ENCODE data around the gene FFAR2. TPM values are rescaled to one million over a fixed set of nuclear protein-coding genes. Genes with fewer than 3 reads are reported as not detected.

Gene FFAR2
- total and polyA plus RNA-seq, 4 donors, result 0.25 to 0.84 (median 0.47) TPM

DNA sequence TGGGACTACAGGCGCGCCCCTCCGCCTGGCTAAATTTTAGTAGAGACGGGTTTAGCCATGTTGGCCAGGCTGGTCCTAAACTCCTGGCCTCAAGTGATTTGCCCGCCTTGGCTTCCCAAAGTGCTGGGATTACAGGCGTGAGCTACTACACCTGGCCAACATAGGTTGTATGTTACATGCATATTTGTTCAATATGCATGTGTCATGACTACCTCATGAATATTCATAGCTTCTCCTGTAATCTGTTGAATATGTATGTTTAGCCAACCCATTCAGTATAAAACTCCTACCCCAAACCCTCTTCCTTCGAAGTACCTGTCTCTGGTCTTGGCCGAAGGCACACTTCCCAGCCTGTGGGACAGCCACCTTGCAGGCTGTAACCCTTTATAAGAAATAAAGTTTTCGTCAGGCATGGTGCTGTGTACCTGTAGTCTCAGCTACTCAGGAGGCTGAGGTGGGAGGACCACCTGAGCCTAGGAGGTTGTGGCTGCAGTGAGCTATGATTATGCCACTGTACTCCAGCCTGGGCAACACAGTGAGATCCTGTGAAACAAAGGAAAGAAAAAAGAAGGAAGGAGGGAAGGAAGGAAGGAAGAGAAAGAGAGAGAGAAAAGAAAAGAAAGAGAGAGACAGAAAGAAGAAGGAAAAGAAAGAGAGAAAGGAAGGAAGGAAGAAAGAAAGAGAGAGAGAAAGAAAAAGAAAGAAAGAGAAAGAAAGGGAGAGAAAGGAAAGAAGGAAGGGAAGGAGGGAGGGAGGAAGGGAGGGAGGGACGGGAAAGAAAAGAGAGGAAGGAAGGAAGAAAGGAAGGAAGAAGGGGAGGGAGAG lies 47.9 kb upstream of the FFAR2 start:
- no peak for DNase-seq (ENCODE audit: low spot score)
- no peaks in the 10 kb centered on the region for H3K36me3 ChIP-seq (ENCODE audit: control insufficient read depth in 4 of 4, insufficient read depth in 3 of 4, low read depth in 1 of 4, low read length in 3 of 4)
- WGBS, result 83% methylated on average over 10 of the region's 10 CpGs
- H3K9me3 ChIP-seq (ENCODE audit: control insufficient read depth in 4 of 4, low read length in 3 of 4), result no peaks in the 10 kb centered on the region
- H3K9ac ChIP-seq (ENCODE audit: low read depth in 1 of 2, low read length in 2 of 2), result no peak overlapping the region
- TF ChIP-seq, protein P1, sequence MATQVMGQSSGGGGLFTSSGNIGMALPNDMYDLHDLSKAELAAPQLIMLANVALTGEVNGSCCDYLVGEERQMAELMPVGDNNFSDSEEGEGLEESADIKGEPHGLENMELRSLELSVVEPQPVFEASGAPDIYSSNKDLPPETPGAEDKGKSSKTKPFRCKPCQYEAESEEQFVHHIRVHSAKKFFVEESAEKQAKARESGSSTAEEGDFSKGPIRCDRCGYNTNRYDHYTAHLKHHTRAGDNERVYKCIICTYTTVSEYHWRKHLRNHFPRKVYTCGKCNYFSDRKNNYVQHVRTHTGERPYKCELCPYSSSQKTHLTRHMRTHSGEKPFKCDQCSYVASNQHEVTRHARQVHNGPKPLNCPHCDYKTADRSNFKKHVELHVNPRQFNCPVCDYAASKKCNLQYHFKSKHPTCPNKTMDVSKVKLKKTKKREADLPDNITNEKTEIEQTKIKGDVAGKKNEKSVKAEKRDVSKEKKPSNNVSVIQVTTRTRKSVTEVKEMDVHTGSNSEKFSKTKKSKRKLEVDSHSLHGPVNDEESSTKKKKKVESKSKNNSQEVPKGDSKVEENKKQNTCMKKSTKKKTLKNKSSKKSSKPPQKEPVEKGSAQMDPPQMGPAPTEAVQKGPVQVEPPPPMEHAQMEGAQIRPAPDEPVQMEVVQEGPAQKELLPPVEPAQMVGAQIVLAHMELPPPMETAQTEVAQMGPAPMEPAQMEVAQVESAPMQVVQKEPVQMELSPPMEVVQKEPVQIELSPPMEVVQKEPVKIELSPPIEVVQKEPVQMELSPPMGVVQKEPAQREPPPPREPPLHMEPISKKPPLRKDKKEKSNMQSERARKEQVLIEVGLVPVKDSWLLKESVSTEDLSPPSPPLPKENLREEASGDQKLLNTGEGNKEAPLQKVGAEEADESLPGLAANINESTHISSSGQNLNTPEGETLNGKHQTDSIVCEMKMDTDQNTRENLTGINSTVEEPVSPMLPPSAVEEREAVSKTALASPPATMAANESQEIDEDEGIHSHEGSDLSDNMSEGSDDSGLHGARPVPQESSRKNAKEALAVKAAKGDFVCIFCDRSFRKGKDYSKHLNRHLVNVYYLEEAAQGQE (IDR thresholded peaks at IDR 0.05), result no peak
- no peak for TF ChIP-seq SP1 (IDR thresholded peaks at IDR 0.05)
- TF ChIP-seq JUND (IDR thresholded peaks at IDR 0.05), result no peak
- TF ChIP-seq, protein P2, sequence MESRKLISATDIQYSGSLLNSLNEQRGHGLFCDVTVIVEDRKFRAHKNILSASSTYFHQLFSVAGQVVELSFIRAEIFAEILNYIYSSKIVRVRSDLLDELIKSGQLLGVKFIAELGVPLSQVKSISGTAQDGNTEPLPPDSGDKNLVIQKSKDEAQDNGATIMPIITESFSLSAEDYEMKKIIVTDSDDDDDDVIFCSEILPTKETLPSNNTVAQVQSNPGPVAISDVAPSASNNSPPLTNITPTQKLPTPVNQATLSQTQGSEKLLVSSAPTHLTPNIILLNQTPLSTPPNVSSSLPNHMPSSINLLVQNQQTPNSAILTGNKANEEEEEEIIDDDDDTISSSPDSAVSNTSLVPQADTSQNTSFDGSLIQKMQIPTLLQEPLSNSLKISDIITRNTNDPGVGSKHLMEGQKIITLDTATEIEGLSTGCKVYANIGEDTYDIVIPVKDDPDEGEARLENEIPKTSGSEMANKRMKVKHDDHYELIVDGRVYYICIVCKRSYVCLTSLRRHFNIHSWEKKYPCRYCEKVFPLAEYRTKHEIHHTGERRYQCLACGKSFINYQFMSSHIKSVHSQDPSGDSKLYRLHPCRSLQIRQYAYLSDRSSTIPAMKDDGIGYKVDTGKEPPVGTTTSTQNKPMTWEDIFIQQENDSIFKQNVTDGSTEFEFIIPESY (IDR thresholded peaks at IDR 0.05), result no peak
- TF ChIP-seq TAF1 (conservative IDR thresholded peaks at IDR 0.05), result no peak
- TF ChIP-seq HNF4G (IDR thresholded peaks at IDR 0.05), result no peak
- H3K27ac ChIP-seq (ENCODE audit: low read depth in 1 of 2, low read length in 2 of 2), result no peak overlapping the region
- no peak overlapping the region for H3K4me3 ChIP-seq (ENCODE audit: low read depth in 1 of 3, low read length in 3 of 3)
- H3K27me3 ChIP-seq (ENCODE audit: control insufficient read depth in 4 of 4, insufficient read depth in 4 of 4, low read length in 3 of 4), result no peaks in the 10 kb centered on the region
- H3K4me1 ChIP-seq (ENCODE audit: control insufficient read depth in 4 of 4, insufficient read depth in 4 of 4, low read length in 3 of 4), result no peaks in the 10 kb centered on the region

DNA sequence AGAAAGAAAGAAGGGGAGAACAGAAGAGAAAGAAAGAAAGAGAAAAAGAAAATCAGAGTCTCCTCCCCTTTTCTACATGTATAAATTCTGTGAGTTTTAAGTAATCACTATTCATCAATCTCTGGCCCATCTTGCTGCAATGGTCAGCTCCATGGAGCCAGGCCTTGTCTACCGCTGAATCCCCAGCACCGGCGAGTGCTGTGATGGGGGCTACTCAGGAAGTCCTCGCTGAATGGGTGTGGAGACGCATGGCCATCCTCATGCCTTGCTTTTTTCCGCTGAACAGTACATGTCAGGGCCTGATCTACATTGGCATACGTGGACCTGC lies 47.3 kb upstream of the FFAR2 start:
- no peak overlapping the region for H3K27ac ChIP-seq (ENCODE audit: low read depth in 1 of 2, low read length in 2 of 2)
- TF ChIP-seq RXRA (IDR thresholded peaks at IDR 0.05) (no peak), YY1 (IDR thresholded peaks at IDR 0.05) (no peak), TAF1 (conservative IDR thresholded peaks at IDR 0.05) (no peak), NR2F2 (IDR thresholded peaks at IDR 0.05) (no peak), FOXA1 (IDR thresholded peaks at IDR 0.05) (no peak), EGR1 (IDR thresholded peaks at IDR 0.05; ENCODE audit: low read depth in 2 of 2) (no peak), JUND (IDR thresholded peaks at IDR 0.05) (no peak), GABPA (IDR thresholded peaks at IDR 0.05 in 1 of 2, conservative IDR thresholded peaks at IDR 0.05 in 1 of 2) (no peak), HNF4A (conservative IDR thresholded peaks at IDR 0.05) (no peak), RAD21 (IDR thresholded peaks at IDR 0.05) (no peak), FOXA2 (IDR thresholded peaks at IDR 0.05) (no peak), SP1 (IDR thresholded peaks at IDR 0.05) (no peak), HNF4G (IDR thresholded peaks at IDR 0.05) (no peak)
- TF ChIP-seq, protein P3, sequence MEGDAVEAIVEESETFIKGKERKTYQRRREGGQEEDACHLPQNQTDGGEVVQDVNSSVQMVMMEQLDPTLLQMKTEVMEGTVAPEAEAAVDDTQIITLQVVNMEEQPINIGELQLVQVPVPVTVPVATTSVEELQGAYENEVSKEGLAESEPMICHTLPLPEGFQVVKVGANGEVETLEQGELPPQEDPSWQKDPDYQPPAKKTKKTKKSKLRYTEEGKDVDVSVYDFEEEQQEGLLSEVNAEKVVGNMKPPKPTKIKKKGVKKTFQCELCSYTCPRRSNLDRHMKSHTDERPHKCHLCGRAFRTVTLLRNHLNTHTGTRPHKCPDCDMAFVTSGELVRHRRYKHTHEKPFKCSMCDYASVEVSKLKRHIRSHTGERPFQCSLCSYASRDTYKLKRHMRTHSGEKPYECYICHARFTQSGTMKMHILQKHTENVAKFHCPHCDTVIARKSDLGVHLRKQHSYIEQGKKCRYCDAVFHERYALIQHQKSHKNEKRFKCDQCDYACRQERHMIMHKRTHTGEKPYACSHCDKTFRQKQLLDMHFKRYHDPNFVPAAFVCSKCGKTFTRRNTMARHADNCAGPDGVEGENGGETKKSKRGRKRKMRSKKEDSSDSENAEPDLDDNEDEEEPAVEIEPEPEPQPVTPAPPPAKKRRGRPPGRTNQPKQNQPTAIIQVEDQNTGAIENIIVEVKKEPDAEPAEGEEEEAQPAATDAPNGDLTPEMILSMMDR (IDR thresholded peaks at IDR 0.05; ENCODE audit: low read depth, low read length, missing input control), result no peak
- TF ChIP-seq, protein P4, sequence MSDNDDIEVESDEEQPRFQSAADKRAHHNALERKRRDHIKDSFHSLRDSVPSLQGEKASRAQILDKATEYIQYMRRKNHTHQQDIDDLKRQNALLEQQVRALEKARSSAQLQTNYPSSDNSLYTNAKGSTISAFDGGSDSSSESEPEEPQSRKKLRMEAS (IDR thresholded peaks at IDR 0.05), result no peak
- TF ChIP-seq, protein P2 (IDR thresholded peaks at IDR 0.05), result no peak
- TF ChIP-seq, protein P5, sequence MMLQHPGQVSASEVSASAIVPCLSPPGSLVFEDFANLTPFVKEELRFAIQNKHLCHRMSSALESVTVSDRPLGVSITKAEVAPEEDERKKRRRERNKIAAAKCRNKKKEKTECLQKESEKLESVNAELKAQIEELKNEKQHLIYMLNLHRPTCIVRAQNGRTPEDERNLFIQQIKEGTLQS (IDR thresholded peaks at IDR 0.05), result no peak
- TF ChIP-seq, protein P1 (IDR thresholded peaks at IDR 0.05), result no peak
- H3K36me3 ChIP-seq (ENCODE audit: control insufficient read depth in 4 of 4, insufficient read depth in 3 of 4, low read depth in 1 of 4, low read length in 3 of 4), result no peaks in the 10 kb centered on the region
- whole genome bisulfite sequencing, result 98% methylated on average over 7 of the region's 7 CpGs
- H3K4me3 ChIP-seq (ENCODE audit: low read depth in 1 of 3, low read length in 3 of 3), result no peak overlapping the region
- H3K4me1 ChIP-seq (ENCODE audit: control insufficient read depth in 4 of 4, insufficient read depth in 4 of 4, low read length in 3 of 4), result no peaks in the 10 kb centered on the region
- H3K27me3 ChIP-seq (ENCODE audit: control insufficient read depth in 4 of 4, insufficient read depth in 4 of 4, low read length in 3 of 4), result no peaks in the 10 kb centered on the region
- no peak overlapping the region for H3K9ac ChIP-seq (ENCODE audit: low read depth in 1 of 2, low read length in 2 of 2)
- no peaks in the 10 kb centered on the region for H3K9me3 ChIP-seq (ENCODE audit: control insufficient read depth in 4 of 4, low read length in 3 of 4)
- DNase-seq (ENCODE audit: low spot score), result no peak
